Stimulated activated CD4-positive, alpha-beta T cell treated with anti-CD3 and anti-CD28 coated beads, Interleukin-1b, Interleukin-23, amount 100 ng/mL, for 1 hour (primary cell): ENCODE data around the gene ABCB9.

Experiments used
- DNase-seq, 2 donors: peaks; one replicate each; pipeline ENCODE4 v3.0.0-alpha.2; 2020; ENCODE audit warnings: low read depth in 2 of 2

The ABCB9 gene

DNA sequence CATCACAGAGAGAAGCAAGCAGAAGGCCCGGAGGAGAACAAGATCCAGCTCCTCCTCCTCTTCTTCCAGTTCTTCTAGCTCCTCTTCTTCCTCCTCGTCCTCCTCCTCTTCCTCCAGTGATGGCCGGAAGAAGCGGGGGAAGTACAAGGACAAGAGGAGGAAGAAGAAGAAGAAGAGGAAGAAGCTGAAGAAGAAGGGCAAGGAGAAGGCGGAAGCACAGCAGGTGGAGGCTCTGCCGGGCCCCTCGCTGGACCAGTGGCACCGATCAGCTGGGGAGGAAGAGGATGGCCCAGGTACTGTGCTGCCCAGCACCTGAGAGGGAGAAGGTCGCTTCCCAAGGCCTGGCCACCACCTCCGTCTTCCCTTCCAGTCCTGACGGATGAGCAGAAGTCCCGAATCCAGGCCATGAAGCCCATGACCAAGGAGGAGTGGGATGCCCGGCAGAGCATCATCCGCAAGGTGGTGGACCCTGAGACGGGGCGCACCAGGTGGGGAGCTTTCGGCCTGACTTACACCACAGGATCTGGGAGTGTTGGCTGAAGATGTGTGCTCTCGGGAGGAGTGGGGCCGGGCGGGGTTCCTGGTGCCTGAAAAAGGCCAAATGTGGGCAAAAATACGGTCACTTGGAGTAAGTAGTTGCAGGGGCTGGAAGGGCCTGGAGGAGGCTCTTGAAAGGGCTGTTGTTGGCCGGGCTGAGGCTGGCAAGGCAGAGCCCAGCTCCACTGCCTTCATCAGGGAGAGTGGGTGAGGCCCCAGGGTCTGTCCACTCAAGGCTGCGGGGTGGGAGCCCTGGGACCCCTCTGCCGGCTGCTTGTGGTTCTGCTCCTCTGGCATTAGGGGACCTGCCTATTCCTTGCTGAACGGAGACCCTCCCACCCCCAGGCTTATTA, 15.6 kb upstream of the ABCB9 start:
- DNase-seq = no peak

DNA sequence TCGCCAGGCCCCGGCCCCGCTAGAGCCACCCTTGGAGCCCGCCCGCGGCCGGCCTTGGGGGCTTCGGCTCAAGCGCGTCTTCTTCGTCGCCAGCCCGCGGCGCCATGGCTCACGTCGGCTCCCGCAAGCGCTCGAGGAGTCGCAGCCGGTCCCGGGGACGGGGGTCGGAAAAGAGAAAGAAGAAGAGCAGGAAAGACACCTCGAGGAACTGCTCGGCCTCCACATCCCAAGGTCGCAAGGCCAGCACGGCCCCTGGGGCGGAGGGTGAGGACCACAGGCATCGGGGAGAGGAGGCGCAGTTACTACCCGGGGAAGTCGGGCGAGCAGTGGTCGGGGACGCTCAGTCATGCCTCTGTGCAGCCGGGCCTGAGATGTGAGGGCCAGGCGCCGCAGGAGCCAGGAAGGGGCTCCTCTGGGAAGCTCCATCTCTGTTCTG, 14.8 kb upstream of the ABCB9 start:
- no peak for DNase-seq

DNA sequence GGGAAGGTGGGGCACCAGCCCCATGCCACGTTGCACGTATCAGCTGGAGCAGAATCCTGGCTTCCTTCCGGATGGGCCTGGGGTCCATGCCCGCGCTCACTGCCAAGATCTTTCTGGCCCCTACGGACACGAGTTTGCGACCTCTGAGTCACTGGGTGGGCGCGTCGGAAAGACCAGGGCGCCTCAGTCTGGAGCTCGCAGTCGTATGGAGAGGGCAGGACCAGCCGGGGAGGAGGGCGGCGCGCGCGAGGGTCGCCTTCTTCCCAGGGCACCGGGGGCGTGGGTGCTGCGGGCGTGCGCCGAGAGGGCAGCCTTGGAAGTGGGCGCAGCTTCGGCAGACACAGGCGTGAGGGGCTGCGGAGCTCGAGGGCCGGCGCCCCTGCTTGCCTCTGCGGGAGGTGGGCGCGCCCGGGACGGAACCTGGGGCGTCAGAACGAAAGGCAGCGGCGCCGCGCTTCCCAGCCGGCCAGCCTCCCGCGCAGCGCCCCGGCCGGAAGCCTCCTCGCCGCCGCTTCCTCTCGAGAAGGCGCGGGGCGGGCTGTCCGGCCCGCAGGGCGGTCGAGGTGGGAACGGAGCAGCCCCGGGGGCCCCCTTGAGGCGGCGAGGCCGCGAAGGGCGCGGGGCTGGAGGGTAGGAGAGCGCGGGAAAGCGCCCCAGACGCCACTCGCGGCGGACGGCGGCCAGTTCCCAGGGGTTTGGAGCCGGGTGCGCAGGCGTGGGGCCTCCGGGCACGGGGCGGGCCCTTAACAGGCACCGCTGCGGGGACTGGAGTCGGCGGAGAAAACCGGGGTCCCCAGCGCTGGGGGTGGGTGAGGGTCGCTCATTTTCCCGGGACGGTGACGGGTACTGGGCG, 14.1 kb upstream of the ABCB9 start, which contains the start of gene ARL6IP4:
Gene ARL6IP4, plus strand, starts transcription at position 499 of the 853 bp plus-strand sequence. CDS start 459 bp downstream, outside the sequence.
- peak in 1 of 2 donors; percentile 45 for DNase-seq

DNA sequence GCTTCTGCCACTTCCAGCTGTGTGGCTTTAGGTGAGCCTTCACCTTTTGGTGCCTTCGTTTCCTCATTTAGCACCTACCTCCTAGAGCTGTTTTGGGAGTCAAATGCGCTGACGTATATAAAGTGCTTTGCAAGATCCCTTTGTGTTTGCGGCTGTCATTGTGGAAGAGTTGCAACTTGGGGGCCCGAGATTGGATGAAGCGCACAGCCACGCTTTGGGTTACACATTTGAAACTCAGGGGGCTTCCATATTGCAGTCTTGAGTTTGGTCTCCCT, 13.6 kb upstream of the ABCB9 start:
- DNase-seq = no peak

DNA sequence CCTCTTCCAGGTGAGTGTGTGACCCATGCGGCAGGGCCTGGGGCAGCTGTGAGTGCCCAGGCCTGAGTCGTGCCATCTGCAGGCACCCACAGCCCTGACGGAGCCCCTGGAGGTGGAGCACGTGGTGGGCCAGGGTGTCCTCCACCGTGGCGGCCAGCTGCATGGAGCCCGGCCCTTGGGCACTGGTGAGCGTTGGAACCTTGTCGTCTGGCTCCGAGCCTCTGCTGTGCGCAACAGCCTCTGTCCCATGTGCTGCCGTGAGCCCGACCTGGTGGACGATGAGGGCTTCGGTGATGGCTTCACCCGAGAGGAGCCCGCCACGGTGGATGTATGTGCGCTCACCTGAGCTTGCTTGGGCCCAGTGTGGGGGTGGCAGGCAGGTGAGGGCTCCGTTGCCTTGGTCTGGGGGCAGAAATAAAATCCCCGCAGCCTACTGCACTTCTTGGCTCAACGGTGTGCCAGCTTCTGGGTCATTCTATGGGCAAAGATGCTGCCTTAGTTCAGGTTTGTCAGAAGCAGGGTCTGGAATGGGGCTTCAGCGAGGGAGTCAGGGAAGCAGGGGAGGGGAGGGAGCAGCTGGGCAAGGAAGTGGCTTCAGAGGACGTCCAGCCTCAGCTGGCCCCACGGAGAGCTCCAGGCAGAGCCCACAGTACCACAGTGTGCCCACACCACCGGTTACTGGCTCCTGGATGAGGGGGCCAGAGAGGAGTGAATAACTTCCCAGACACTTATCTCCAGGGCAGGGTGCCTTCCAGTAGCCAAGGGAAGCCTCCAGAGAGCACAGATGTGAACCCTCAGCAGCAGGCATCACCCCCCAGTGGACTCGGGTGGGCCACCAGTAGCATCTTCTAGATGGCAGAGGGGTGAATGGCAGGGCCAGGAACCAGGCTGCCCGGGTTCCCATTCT, 13.0 kb upstream of the ABCB9 start:
- DNase-seq = no peak

DNA sequence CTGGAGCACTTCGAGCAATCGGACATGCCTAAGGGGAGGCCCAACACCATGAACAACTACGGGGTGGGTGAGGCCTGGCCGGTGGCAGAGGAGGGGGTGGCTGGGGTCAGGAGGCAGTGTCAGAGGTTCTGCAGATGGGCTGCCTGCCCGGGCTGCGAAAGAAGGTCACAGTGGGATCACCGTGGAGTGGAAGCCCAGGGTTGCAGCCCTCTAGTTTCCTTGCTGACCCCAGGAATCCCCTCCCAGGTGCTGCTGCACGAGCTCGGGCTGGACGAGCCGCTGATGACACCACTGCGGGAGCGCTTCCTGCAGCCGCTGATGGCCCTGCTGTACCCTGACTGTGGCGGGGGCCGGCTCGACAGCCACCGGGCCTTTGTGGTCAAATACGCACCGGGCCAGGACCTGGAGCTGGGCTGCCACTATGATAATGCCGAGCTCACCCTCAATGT, 12.3 kb upstream of the ABCB9 start:
- no peak for DNase-seq

DNA sequence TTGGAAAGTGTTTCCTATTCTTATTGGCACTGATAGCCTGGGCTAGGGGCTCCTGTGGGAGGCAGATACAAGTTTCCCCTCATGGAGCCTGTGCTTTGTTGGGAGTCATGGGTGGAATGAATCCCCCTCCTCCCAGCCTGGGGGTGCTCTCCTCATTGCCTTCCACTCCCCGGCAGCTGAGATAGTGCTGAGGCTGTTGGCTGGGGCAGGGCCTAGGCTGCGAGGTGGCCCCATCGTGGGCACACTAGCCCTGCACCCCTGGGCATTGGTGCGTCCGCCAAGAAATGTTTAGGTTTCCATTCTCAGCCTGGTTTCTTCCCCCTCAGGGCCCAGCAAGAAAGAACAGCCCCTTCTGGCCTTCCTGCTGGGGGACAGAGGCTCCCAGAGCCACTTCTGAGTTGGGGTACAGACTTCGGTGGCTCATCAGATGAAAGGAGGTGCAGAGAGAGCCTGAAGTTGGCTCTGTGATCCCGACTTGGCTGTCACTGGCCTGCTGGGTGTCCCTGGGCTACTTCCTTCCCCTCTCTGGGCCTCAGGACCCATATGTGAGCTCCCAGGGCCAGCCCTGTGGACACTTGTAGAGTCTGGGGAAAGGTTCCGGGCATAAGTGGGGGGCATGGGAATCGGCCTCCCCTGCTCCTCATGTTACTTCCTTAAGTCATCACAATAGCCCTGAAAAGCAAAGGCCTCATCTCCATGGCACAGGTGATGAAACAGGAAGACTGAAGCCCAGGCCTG, 11.6 kb upstream of the ABCB9 start:
- no peak for DNase-seq

DNA sequence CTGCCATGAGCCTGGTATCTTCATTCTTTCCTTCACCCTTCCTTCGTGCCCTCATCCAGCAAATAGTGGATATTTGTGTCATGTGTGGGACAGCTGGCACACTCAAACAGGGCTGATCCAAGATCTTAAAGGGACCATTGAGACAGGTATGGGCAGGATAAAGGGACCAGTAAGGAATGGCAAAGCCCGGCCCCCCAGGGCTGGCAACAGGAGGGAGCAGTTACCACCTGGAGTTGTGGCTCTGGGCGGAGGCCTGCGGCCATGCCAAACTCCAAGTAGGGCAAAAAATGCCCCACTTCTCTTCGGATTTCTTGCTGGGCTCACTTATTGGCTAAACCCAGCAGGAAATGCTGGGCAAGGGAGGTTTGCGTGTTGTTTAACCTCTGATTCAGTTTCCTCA, 10.9 kb upstream of the ABCB9 start:
- DNase-seq = no peak

DNA sequence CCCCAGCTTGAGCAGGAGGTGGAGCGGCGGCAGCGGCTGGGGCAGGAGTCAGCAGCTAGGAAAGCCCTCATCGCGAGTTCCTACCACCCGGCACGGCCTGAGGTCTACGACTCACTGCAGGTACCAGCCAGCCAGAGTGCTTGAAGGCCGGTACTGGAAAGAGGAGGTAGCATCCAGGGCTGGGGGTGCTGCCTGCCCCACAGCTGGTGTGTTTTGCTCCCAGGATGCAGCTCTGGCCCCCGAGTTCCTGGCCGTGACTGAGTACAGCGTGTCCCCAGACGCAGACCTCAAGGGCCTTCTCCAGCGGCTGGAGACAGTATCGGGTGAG, 10.3 kb upstream of the ABCB9 start:
- DNase-seq = no peak

DNA sequence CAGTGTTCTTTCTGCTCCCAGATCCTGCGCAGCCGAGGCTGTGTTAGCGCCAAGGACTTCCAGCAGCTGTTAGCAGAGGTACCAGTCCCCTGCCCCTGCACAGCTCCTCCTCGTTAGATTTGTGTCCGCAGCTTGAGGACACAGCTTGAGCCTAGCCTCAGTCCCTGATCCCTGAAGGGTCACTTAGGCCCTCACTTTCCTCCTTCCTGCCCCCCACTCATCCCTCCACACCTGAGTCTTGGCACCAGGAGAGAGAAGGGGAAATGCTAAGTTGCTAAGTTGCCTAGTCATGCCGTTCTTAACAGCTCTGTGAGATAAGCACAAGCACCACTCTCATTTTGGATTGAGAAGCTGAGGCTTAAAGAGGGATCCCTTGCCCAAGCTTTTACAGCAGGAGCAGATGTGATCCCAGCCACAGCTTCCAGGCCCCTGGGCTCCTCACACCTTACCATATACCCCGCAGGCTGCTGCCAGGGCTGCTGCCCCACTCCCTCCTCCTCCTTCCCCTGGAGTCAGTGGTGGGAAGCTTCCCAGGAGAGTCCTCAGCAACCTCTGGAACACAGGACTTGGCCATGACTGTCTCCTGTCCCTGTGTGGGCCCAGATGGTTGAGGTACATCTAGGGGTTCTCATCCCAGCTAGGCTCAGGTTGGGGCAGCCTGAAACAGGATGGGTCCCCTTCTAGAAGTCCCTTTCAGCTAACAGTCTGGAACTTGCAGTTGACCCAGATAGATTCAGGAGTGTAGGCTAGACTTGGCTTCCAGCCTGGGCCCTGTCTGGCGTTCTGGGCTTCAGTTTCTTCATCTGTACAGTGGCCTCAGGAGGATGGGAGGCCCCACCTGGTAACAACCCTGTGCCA, 9.8 kb upstream of the ABCB9 start:
- DNase-seq = no peak

DNA sequence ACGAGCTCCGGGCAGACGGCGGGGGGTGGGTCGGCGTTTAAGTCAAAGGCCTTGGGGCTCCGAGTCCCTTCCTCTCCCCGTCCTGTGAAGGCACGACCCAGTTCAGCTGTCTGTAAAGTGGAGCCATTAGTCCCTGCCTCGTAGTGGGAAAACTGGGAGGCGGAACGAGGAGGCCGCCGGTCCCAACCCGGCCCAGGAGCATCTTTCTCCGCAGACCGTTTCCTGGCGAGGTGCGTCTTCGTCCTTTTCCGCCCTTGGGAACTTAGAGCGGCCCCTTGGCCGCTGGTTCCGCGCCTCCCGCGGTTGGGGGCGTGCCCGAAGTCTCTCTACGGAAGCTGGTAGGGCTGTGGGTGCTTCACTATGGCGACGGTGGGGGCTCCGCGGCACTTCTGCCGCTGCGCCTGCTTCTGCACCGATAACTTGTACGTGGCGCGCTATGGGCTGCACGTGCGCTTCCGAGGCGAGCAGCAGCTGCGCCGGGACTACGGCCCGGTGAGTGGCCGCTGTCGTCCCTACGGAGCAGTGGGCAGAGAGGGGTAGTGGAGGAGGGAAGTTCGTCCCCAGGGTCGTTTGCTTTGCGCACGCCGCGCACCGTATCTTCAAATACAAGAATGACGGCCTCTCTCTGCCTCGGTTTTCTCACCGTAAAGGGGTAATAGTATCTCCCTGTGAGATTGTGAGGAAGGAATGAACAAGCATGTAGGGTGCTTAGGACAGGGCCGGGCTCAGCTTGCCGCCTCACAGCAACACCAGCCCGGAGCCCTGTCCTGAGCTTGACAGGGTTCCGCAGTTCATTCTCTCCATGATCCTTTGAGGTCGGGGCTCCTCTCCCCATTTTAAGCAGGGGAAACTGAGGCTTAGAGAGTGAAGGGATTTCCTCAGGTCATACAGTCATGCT, 8.9 kb upstream of the ABCB9 start, which contains the start of gene OGFOD2:
Gene OGFOD2, plus strand, starts transcription at position 353 of the 898 bp plus-strand sequence. Its CDS starts 8 bp downstream, at position 361.
- DNase-seq = peak; percentile 79 to 85

DNA sequence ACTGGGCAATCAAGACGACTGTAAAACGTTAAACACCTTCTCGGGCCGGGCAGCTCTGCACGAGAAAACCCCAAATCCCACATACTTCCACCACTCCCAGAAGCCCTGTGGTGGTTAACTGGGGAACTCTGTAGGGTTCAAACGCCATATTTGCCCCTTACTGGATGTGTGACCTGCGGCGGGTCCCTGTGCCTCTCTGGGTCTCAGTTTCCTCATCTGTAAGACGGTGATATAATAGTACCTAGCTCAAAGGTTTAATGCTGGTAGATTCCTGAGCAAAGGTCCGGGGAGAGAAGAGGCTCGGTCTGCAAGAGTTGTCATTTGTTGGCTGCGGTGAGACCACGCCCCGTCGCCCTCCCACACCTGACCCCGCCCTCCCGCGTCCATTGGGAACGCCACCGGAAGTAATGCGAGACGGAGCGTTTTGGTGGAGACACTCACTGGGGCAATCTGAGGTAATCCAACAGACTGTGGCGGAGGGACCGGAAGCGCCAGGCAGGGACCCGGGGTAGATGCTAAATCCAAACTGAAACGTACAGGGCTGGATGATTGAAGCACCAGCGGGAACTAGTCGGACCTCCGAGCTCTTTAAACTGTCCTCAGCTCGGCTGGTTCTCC, 8.1 kb upstream of the ABCB9 start:
- peak; percentile 98 to 99 for DNase-seq

DNA sequence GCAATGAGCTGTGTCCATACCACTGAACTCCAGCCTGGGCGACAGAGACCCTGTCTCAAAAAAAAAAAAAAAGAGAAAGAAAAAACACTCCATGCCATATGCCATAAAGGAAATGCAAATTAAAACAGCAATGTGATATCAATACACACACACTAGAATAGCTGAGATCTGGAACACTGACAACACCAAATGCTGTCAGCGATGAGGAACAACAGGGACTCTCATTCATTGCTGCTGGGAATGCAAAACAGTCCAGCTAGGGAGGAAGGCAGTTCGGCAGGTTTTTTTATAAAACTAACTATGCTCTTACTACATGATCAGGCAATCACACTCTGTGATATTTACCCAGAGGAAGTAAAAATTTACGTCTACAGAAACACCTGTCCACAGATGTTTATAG, 3.4 kb upstream of the ABCB9 start:
- no peak for DNase-seq

DNA sequence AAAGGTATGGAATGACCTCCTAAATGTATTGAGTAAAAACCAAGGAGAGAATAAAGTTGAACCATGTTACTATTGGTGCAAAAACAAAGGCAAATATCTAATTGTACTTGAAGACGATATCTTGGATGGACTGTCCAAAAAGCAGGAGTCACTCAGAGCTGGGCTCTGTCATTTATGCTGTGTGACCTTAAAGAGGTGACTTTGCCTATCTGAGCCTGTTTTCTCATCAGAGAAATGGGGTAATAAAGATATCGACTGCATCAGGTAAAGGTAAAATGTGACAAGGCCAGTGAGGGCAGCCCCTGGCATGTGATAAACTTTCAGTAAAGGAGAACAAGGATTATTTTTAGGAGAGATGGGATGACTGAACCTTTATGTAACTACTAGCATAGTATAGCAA, 1.8 kb upstream of the ABCB9 start:
- DNase-seq = no peak

DNA sequence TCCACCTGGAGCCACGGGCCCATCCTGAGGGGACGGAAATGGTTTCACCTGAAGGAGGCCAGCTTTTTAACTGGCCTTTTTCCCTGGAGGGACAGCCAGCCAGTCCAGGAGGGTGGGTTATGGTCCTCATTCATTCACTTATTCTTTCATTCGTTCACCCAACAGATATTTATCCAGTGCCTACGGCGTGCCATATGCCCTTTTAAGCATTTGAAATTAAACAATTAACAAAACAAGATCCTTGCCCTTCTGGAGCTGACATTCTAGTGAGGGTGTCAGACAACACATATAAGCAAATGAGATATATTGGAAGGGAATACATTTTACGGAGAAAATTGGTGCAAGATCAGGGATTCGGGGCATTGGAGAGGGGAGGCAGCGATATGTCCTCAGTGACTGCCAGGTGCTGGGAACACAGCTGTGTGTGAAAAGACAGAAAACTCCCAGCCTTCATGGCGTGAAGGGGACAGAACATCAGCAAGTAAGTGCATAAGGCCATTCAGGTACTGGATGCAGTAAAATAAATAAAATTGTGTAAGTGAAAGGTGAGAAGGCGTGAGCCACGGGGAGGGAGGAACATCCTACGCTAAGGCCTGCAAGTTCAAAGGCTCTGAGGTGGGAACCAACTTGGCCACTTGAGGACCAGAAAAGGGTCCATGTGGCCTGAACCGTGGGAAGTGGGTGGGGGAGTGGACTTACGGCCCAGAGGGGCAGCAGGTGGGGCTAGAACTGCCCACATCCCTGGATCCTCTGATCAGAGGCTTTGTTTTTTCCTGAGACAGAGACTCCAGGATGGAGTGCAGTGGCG, 684 bp upstream of the ABCB9 start:
- no peak for DNase-seq

DNA sequence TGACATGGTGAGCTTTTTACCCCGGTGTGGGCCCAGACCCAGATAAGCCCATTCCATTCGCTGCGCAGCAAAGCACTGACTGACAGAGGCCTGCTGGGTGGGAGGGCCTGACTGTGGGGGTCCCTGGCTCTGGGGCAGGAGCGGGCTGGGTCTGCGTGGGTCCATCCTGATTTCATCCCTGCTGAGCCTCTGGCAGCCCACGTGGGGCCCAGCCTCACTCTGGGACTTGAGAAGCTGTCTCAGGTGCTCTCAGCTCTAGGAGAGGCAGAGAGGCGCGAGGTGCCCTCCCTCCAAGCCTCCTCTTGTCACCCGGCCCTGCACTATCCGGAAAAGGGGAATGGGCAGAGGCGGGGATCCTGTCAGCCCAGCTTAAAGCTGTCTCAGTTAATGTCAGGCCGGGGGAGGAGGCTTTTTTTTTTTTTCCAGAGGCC, 927 bp downstream of the ABCB9 start:
- DNase-seq = no peak

DNA sequence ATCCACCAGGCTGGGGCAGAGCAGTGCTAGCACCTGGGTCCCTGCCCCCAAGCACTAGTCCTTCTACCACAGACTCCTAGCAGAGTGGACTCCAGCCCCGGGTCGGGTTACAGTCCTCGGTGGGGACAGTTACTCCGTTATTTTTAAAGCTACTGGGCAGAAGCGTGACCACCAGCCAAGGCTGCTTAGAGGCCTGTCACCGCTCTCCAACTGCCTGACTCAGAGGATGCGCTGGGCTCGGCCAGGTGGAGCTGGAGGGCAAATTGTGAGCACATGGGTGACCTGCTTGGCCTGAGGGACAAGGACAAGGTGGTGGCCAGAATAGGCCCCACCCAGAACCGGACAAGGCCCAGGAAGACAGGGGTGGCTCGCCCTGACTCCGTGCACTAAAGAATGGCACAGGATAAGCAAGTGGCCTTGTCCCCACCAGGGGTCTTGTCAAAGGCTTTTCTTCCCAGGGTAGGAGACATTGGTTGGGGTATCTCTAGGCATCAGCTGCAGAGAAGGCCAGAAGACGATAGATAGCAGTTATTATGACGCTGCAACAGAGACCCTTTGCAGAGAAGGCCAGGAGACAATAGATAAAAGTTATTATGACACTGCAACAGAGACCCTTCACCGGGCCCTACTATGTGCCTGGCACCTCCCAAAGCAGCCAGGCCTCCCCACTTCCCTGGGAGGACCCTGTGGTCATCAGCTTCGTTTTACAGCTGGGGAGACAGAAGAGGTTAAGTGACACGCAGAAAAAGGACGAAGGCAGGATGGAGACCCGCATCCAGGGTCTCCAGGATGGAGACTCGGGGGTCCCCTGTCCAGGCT, 1.6 kb downstream of the ABCB9 start:
- DNase-seq = no peak
